HepG2 (cell line): Measurements from ENCODE around the gene BATF. TPM values are rescaled to one million over a fixed set of nuclear protein-coding genes. Genes with fewer than 3 reads are reported as not detected.

Source experiments
- ATAC-seq: fragments of 200-7000 bp; cut with Tn5 transposase; 3 replicates; pipeline ENCODE4 v1.9.1; 2020; ENCODE audit warnings: mild to moderate bottlenecking, moderate library complexity
- BruUV-seq: library from RNA; stranded (reverse); fragments of 400-500 nt; replicated peaks from 2 replicates; lab custom pipeline; 2021; lab: Mats Ljungman, UMichigan
- CTCF ChIA-PET: fragments of 300-600 bp; formaldehyde crosslinking; extraction: SDS; loops from one replicate; lab custom pipeline; 2021; ENCODE audit warnings: low total read pairs, inconsistent platforms, low intra/inter-chr PET ratio; lab: Yijun Ruan, JAX
- POLR2A ChIA-PET: fragments of 350-600 bp; sonication (Branson Sonifier 250); formaldehyde crosslinking; loops from one replicate; lab custom pipeline; 2020; ENCODE audit warnings: antibody characterized with exemption, inconsistent platforms; lab: Yijun Ruan, JAX
- DNase-seq: peaks from one replicate; pipeline ENCODE4 v3.0.0-alpha.2; 2015; ENCODE audit warnings: low spot score
- FAIRE-seq: peaks from 3 replicates; lab custom pipeline; 2011; peaks lifted over from hg19 to GRCh38; lab: Jason Lieb, UNC
- H2AFZ ChIP-seq: one replicate; pipeline ENCODE4 v1.6.1; 2011; ENCODE audit warnings: low read length, inconsistent platforms
- H3K27ac ChIP-seq: fragments of 300-600 bp; 3 replicates; pipeline ENCODE4 v1.8.0; 2011; ENCODE audit warnings: mixed run types, mild to moderate bottlenecking, mixed read lengths, low read length, inconsistent platforms; ENCODE audit not compliant: insufficient read depth; ENCODE audit errors: extremely low read length
- H3K27me3 ChIP-seq, 2 experiments: fragments of 200-600 bp in 1 of 2; 2 replicates in 1 of 2; 3 replicates in 1 of 2; pipeline versions ENCODE4 v1.6.0 to v1.8.0; 2011; ENCODE audit warnings: low read length in 2 of 2, mild to moderate bottlenecking in 2 of 2, moderate library complexity in 2 of 2, inconsistent platforms in 1 of 2; ENCODE audit not compliant: insufficient read depth in 2 of 2, control insufficient read depth in 1 of 2
- H3K36me3 ChIP-seq, 2 experiments: fragments of 200-600 bp in 1 of 2; replicated peaks in 1 of 2; 2 replicates in 1 of 2; 3 replicates in 1 of 2; pipeline versions ENCODE4 v1.5.1 to v1.8.0; 2011; ENCODE audit warnings: low read length in 2 of 2, inconsistent platforms in 1 of 2; ENCODE audit not compliant: insufficient read depth in 2 of 2, control insufficient read depth in 1 of 2
- H3K4me1 ChIP-seq: 2 replicates; pipeline ENCODE4 v1.5.1; 2012; ENCODE audit warnings: low read length, inconsistent platforms; ENCODE audit not compliant: insufficient read depth
- H3K4me2 ChIP-seq: 2 replicates; pipeline ENCODE4 v1.6.0; 2011; ENCODE audit warnings: low read depth, low read length, inconsistent platforms
- H3K4me3 ChIP-seq, 3 experiments: fragments of 200-600 bp in 1 of 3; sonication (generic), shearing (Covaris generic) in 1 of 3; replicated peaks in 1 of 3; 2 replicates each; pipeline ENCODE4 v1.5.1; 2011 to 2016; ENCODE audit warnings: low read length in 3 of 3, inconsistent platforms in 2 of 3, low read depth in 2 of 3, mild to moderate bottlenecking in 2 of 3, control low read depth in 1 of 3, mixed read lengths in 1 of 3; ENCODE audit not compliant: insufficient read depth in 1 of 3
- H3K79me2 ChIP-seq: one replicate; pipeline ENCODE4 v1.6.1; 2011; ENCODE audit warnings: low read length, inconsistent platforms; ENCODE audit not compliant: insufficient read depth
- H3K9ac ChIP-seq: 2 replicates; pipeline ENCODE4 v1.6.0; 2011; ENCODE audit warnings: mild to moderate bottlenecking, low read depth, low read length, inconsistent platforms; ENCODE audit not compliant: insufficient read depth
- H3K9me3 ChIP-seq: 2 replicates; pipeline ENCODE4 v1.5.1; 2012; ENCODE audit warnings: mild to moderate bottlenecking, low read length
- H4K20me1 ChIP-seq: 2 replicates; pipeline ENCODE4 v1.6.0; 2011; ENCODE audit warnings: inconsistent platforms, mild to moderate bottlenecking, low read length, moderate library complexity; ENCODE audit not compliant: insufficient read depth
- ARNTL ChIP-seq: sonication (generic); formaldehyde crosslinking; IDR thresholded peaks from 2 replicates; pipeline ENCODE4 v1.4.0; 2020; ENCODE audit warnings: mild to moderate bottlenecking, missing genetic modification reagents
- ATF5 ChIP-seq: sonication (generic); formaldehyde crosslinking; IDR thresholded peaks from 2 replicates; pipeline ENCODE4 v1.4.0; 2020; ENCODE audit warnings: mild to moderate bottlenecking, low read depth, missing genetic modification reagents
- CENPBD1 ChIP-seq: sonication (generic); formaldehyde crosslinking; IDR thresholded peaks from 2 replicates; pipeline ENCODE4 v1.8.0; 2022; ENCODE audit warnings: missing genetic modification reagents, low read depth, mild to moderate bottlenecking, borderline replicate concordance
- FIP1L1 ChIP-seq: fragments of 200-400 bp; formaldehyde crosslinking; IDR thresholded peaks from 2 replicates; pipeline ENCODE4 v1.6.1; 2018; ENCODE audit warnings: low read depth, mild to moderate bottlenecking, low read length, moderate library complexity, borderline replicate concordance; ENCODE audit not compliant: insufficient read depth
- FOXC1 ChIP-seq: sonication (generic); formaldehyde crosslinking; IDR thresholded peaks from 2 replicates; pipeline ENCODE4 v1.8.0; 2022; ENCODE audit warnings: mild to moderate bottlenecking, missing genetic modification reagents, borderline replicate concordance
- MAFG ChIP-seq: sonication (generic); formaldehyde crosslinking; IDR thresholded peaks from 2 replicates; pipeline ENCODE4 v1.5.1; 2020; ENCODE audit warnings: mild to moderate bottlenecking, missing genetic modification reagents
- RFX1 ChIP-seq: fragments of 450-650 bp; IDR thresholded peaks from 2 replicates; pipeline ENCODE4 v1.6.1; 2017
- SP4 ChIP-seq: sonication (generic); formaldehyde crosslinking; IDR thresholded peaks from 2 replicates; pipeline ENCODE4 v1.8.1; 2023; ENCODE audit warnings: mild to moderate bottlenecking, missing genetic modification reagents
- SRY ChIP-seq: sonication (generic); formaldehyde crosslinking; IDR thresholded peaks from 2 replicates; pipeline ENCODE4 v1.8.0; 2022; ENCODE audit warnings: mild to moderate bottlenecking, missing genetic modification reagents
- TCF7 ChIP-seq: sonication (generic); IDR thresholded peaks from 2 replicates; pipeline ENCODE4 v1.6.1; 2016; ENCODE audit warnings: antibody characterized with exemption, low read depth
- THAP7 ChIP-seq: sonication (generic); formaldehyde crosslinking; IDR thresholded peaks from 2 replicates; pipeline ENCODE4 v1.8.1; 2023; ENCODE audit warnings: mild to moderate bottlenecking, missing genetic modification reagents
- XBP1 ChIP-seq: sonication (generic); formaldehyde crosslinking; IDR thresholded peaks from 2 replicates; pipeline ENCODE4 v1.5.0; 2020; ENCODE audit warnings: missing genetic modification reagents
- ZBTB14 ChIP-seq: sonication (generic); formaldehyde crosslinking; IDR thresholded peaks from 2 replicates; pipeline ENCODE4 v1.4.0; 2020; ENCODE audit warnings: missing genetic modification reagents
- ZBTB38 ChIP-seq: sonication (generic); formaldehyde crosslinking; IDR thresholded peaks from 2 replicates; pipeline ENCODE4 v1.5.1; 2020; ENCODE audit warnings: mild to moderate bottlenecking, missing genetic modification reagents
- ZNF12 ChIP-seq: sonication (generic); formaldehyde crosslinking; IDR thresholded peaks from 2 replicates; pipeline ENCODE4 v1.5.0; 2020; ENCODE audit warnings: missing genetic modification reagents
- ZNF335 ChIP-seq: sonication (generic); formaldehyde crosslinking; IDR thresholded peaks from 2 replicates; pipeline ENCODE4 v1.4.0; 2020; ENCODE audit warnings: missing genetic modification reagents
- ZNF598 ChIP-seq: sonication (generic); formaldehyde crosslinking; IDR thresholded peaks from 2 replicates; pipeline ENCODE4 v1.5.1; 2020; ENCODE audit warnings: mild to moderate bottlenecking, missing genetic modification reagents, borderline replicate concordance
- ZNF678 ChIP-seq: sonication (generic); formaldehyde crosslinking; IDR thresholded peaks from 2 replicates; pipeline ENCODE4 v1.4.0; 2020; ENCODE audit warnings: mild to moderate bottlenecking, missing genetic modification reagents
- ZNF709 ChIP-seq: sonication (generic); formaldehyde crosslinking; IDR thresholded peaks from 2 replicates; pipeline ENCODE4 v1.5.0; 2020; ENCODE audit warnings: mild to moderate bottlenecking, missing genetic modification reagents
- ZNF746 ChIP-seq: sonication (generic); formaldehyde crosslinking; IDR thresholded peaks from 2 replicates; pipeline ENCODE4 v1.8.0; 2022; ENCODE audit warnings: mild to moderate bottlenecking, missing genetic modification reagents
- ZNF749 ChIP-seq: sonication (generic); formaldehyde crosslinking; IDR thresholded peaks from 2 replicates; pipeline ENCODE4 v1.8.0; 2022; ENCODE audit warnings: mild to moderate bottlenecking, missing genetic modification reagents, moderate library complexity, borderline replicate concordance
- WGBS: methylation state at CpG from one replicate; pipeline ENCODE4 v1.1.6; 2017; ENCODE audit warnings: low lambda C conversion rate; 5-methylcytosine and 5-hydroxymethylcytosine counted together
- in situ Hi-C: cut with HindIII; loops from 2 replicates; pipeline ENCODE4 v1.10.0; 2017; ENCODE audit warnings: low pct_unique_long_range_greater_than_20kb; ENCODE audit not compliant: extremely low pct_ligation_motif_present
- intact Hi-C: fragments of 100-400 bp; cut with micrococcal nuclease; formaldehyde crosslinking; loops from one replicate; pipeline ENCODE4 v1.10.0; 2022; ENCODE audit not compliant: unreplicated experiment
- polyA plus RNA-seq, 8 experiments: library from polyadenylated mRNA; depleted of rRNA in 3 of 8; stranded (reverse) in 7 of 8; unstranded in 1 of 8; fragments of >200 nt; fragmentation: Illumina TruSeq in 4 of 8; extraction: Trizol in 4 of 8; gene quantifications; 2 replicates each; pipeline versions ENCODE4 v1.2.1 to v1.2.3, GENCODE V29; 2011 to 2016; ENCODE audit warnings: low read depth in 4 of 8, missing spikeins in 1 of 8, mixed read lengths in 1 of 8; ENCODE audit not compliant: insufficient read depth in 1 of 8
- total RNA-seq, 5 experiments: library from RNA; depleted of rRNA; stranded (reverse); fragments of >200 nt; fragmentation: Illumina TruSeq; extraction: Trizol; gene quantifications; 2 replicates each; pipeline ENCODE4 v1.2.3, GENCODE V29; 2016; ENCODE audit warnings: low read depth in 1 of 5

Gene BATF
- total and polyA plus RNA-seq, 2 of the 13 experiments (the other 11 are each of a cell fraction or from before 2014, with no cell fraction given), result 0.22 to 0.37 TPM

- TF ChIP-seq ZNF749 (CRISPR knock-in tag), result no peak
Measured at GRCh38 chr14:75553157-75553556, 30.9 kb downstream of the BATF start (continued).

- ATAC-seq (no peak), DNase-seq (no peak), FAIRE-seq (no peak)
- intact Hi-C loops (no loop called here), in situ Hi-C loops (no loop called here)
- no peak for TF ChIP-seq ZBTB14 (CRISPR knock-in tag)
- no peak for TF ChIP-seq FOXC1 (CRISPR knock-in tag)
- no peak for TF ChIP-seq XBP1 (CRISPR knock-in tag)
- TF ChIP-seq SRY (CRISPR knock-in tag), result no peak
- no peak for TF ChIP-seq TCF7
- TF ChIP-seq ZNF335 (CRISPR knock-in tag), result no peak
- no peak for TF ChIP-seq MAFG (CRISPR knock-in tag)
- no peak for TF ChIP-seq RFX1
- no peak for TF ChIP-seq ZNF12
- no peak for TF ChIP-seq ZNF709 (CRISPR knock-in tag)
- no peak for TF ChIP-seq ZNF678 (CRISPR knock-in tag)
- no peak for TF ChIP-seq FIP1L1
- no peak for TF ChIP-seq SP4 (CRISPR knock-in tag)
- TF ChIP-seq ZBTB38 (CRISPR knock-in tag), result no peak
- no peak for TF ChIP-seq ATF5 (CRISPR knock-in tag)
- no peak for TF ChIP-seq ZNF598 (CRISPR knock-in tag)
- TF ChIP-seq CENPBD1 (CRISPR knock-in tag), result no peak
- TF ChIP-seq ZNF746 (CRISPR knock-in tag), result no peak
- TF ChIP-seq THAP7 (CRISPR knock-in tag), result no peak
- TF ChIP-seq ARNTL, result no peak
- Histone ChIP-seq H3K9me3 (no peaks in the 10 kb centered on the region; the same call in 1 of the 2 replicates), H3K4me3 (no peak overlapping the region), H3K4me2 (no peak overlapping the region), H3K36me3 (no peaks in the 10 kb centered on the region), H3K79me2 (no peaks in the 10 kb centered on the region), H4K20me1 (no peaks in the 10 kb centered on the region; the same call in 1 of the 2 replicates), H3K27ac (no peak overlapping the region), H3K27me3 (peaks cover 0 to 11% of the 10 kb centered on the region in 2 experiments; a peak in 1 of 5 replicates), H3K9ac (no peak overlapping the region), H3K4me1 (no peaks in the 10 kb centered on the region; the same call in 1 of the 2 replicates), H2AFZ (no peak overlapping the region)
- WGBS, result 23% methylated on average over 4 of the region's 4 CpGs
- ChIA-PET CTCF (no interaction called here), POLR2A (no interaction called here)
- BruUV-seq, result no TSS peak
Measured at GRCh38 chr14:75553761-75554364, 31.6 kb downstream of the BATF start.
